H1 (cell line): Measurements from ENCODE around the gene TLE4. TPM values are rescaled to one million over a fixed set of nuclear protein-coding genes. Genes with fewer than 3 reads are reported as not detected.
A peak's percentile ranks its signal among the peaks of the same experiment; 100 is the strongest.

Source experiments
- CTCF ChIA-PET: fragments of 300-600 bp; sonication (Branson Sonifier 250); formaldehyde crosslinking; loops from one replicate; lab custom pipeline; 2021; ENCODE audit not compliant: partially characterized antibody; lab: Charles Lee
- POLR2A ChIA-PET: fragments of 300-600 bp; sonication (Branson Sonifier 250); formaldehyde crosslinking; loops from one replicate; lab custom pipeline; 2021; ENCODE audit warnings: inconsistent platforms; ENCODE audit not compliant: partially characterized antibody; lab: Charles Lee
- DNase-seq, 2 experiments: peaks; one replicate each; pipeline versions ENCODE4 v3.0.0 to v3.0.0-alpha.2; 2010 to 2022; ENCODE audit warnings: low spot score in 2 of 2, low read depth in 1 of 2, mixed read lengths in 1 of 2
- FAIRE-seq: peaks from 2 replicates; lab custom pipeline; 2011; peaks lifted over from hg19 to GRCh38; lab: Jason Lieb, UNC
- H2AFZ ChIP-seq: 2 replicates; pipeline ENCODE4 v1.8.1; 2012; ENCODE audit warnings: low read length, inconsistent platforms
- H2AK5ac ChIP-seq: 2 replicates; pipeline ENCODE4 v1.6.1; 2013; ENCODE audit warnings: low read depth, low read length
- H2BK120ac ChIP-seq: replicated peaks from 2 replicates; pipeline ENCODE3; 2013; ENCODE audit warnings: low read depth, low read length, inconsistent platforms
- H2BK12ac ChIP-seq: 2 replicates; pipeline ENCODE4 v1.6.1; 2013; ENCODE audit warnings: low read depth, low read length
- H2BK15ac ChIP-seq: 2 replicates; pipeline ENCODE4 v1.6.1; 2013; ENCODE audit warnings: low read length
- H2BK20ac ChIP-seq: 2 replicates; pipeline ENCODE4 v1.6.1; 2013; ENCODE audit warnings: low read length
- H2BK5ac ChIP-seq: 2 replicates; pipeline ENCODE4 v1.6.1; 2013; ENCODE audit warnings: low read depth, low read length
- H3K14ac ChIP-seq: 2 replicates; pipeline ENCODE4 v1.6.1; 2013; ENCODE audit warnings: inconsistent platforms; ENCODE audit not compliant: insufficient read length
- H3K18ac ChIP-seq: 2 replicates; pipeline ENCODE4 v1.6.1; 2013; ENCODE audit warnings: low read length; ENCODE audit errors: extremely low read depth
- H3K23ac ChIP-seq: 2 replicates; pipeline ENCODE4 v1.6.1; 2013; ENCODE audit warnings: inconsistent platforms; ENCODE audit not compliant: insufficient read length
- H3K23me2 ChIP-seq: 2 replicates; pipeline ENCODE4 v1.6.1; 2013; ENCODE audit warnings: low read depth, low read length
- H3K27ac ChIP-seq: 2 replicates; pipeline ENCODE4 v1.6.1; 2011; ENCODE audit warnings: low read depth, low read length, inconsistent platforms
- H3K27me3 ChIP-seq, 4 experiments: replicated peaks in 1 of 4; 1 replicate in 1 of 4; 2 replicates in 3 of 4; pipeline versions ENCODE4 v1.6.1 to v1.8.1; 2011 to 2013; ENCODE audit warnings: low read length in 3 of 4, mild to moderate bottlenecking in 3 of 4, inconsistent platforms in 2 of 4, mixed read lengths in 2 of 4, moderate library complexity in 1 of 4; ENCODE audit not compliant: control insufficient read depth in 3 of 4, insufficient read depth in 3 of 4; ENCODE audit errors: extremely low read depth in 1 of 4
- H3K36me3 ChIP-seq, 4 experiments: 2 replicates each; pipeline versions ENCODE4 v1.6.1 to v1.8.1; 2011 to 2013; ENCODE audit warnings: mild to moderate bottlenecking in 4 of 4, low read length in 3 of 4, moderate library complexity in 2 of 4, control low read depth in 1 of 4, inconsistent platforms in 1 of 4; ENCODE audit not compliant: insufficient read depth in 4 of 4, control insufficient read depth in 2 of 4
- H3K4ac ChIP-seq: replicated peaks from 2 replicates; pipeline ENCODE3; 2013; ENCODE audit warnings: low read length, low read depth, mixed read lengths, inconsistent platforms; ENCODE audit not compliant: insufficient read length
- H3K4me1 ChIP-seq, 4 experiments: replicated peaks in 1 of 4; 1 replicate in 1 of 4; 2 replicates in 3 of 4; pipeline versions ENCODE4 v1.6.1 to v1.8.1; 2011 to 2013; ENCODE audit warnings: low read length in 3 of 4, inconsistent platforms in 2 of 4, mixed read lengths in 1 of 4; ENCODE audit not compliant: insufficient read depth in 4 of 4, control insufficient read depth in 3 of 4
- H3K4me2 ChIP-seq, 2 experiments: 2 replicates each; pipeline versions ENCODE4 v1.6.1 to v1.8.1; 2011 to 2013; ENCODE audit warnings: low read depth in 2 of 2, low read length in 2 of 2, control low read depth in 1 of 2, inconsistent platforms in 1 of 2, mild to moderate bottlenecking in 1 of 2; ENCODE audit not compliant: insufficient read depth in 1 of 2
- H3K4me3 ChIP-seq, 4 experiments: fragments of 200-600, 300-600 bp in 1 of 4; sonication (generic), shearing (Covaris generic), sonication (Bioruptor Twin) in 1 of 4; 2 replicates each; pipeline versions ENCODE4 v1.5.1 to v1.8.1; 2011 to 2016; ENCODE audit warnings: low read length in 4 of 4, low read depth in 3 of 4, control low read depth in 2 of 4, inconsistent platforms in 2 of 4, mild to moderate bottlenecking in 2 of 4, mixed read lengths in 1 of 4, moderate library complexity in 1 of 4; ENCODE audit not compliant: insufficient read depth in 2 of 4; ENCODE audit errors: extremely low read depth in 1 of 4
- H3K56ac ChIP-seq: replicated peaks from 2 replicates; pipeline ENCODE3; 2013; ENCODE audit warnings: low read depth, mild to moderate bottlenecking, mixed read lengths, low read length, inconsistent platforms; ENCODE audit not compliant: insufficient read length
- H3K79me1 ChIP-seq: 2 replicates; pipeline ENCODE4 v1.6.1; 2013; ENCODE audit warnings: low read depth, low read length, control low read depth
- H3K79me2 ChIP-seq, 2 experiments: 2 replicates each; pipeline versions ENCODE4 v1.6.1 to v1.8.1; 2012 to 2013; ENCODE audit warnings: low read length in 2 of 2, mild to moderate bottlenecking in 2 of 2, inconsistent platforms in 1 of 2; ENCODE audit not compliant: insufficient read depth in 2 of 2, control insufficient read depth in 1 of 2
- H3K9ac ChIP-seq, 4 experiments: replicated peaks in 1 of 4; 1 replicate in 1 of 4; 2 replicates in 3 of 4; pipeline versions ENCODE4 v1.6.1 to v1.8.1; 2011 to 2013; ENCODE audit warnings: low read depth in 3 of 4, low read length in 3 of 4, control low read depth in 2 of 4, mild to moderate bottlenecking in 2 of 4, moderate library complexity in 2 of 4, inconsistent platforms in 1 of 4; ENCODE audit errors: extremely low read depth in 1 of 4
- H3K9me3 ChIP-seq, 2 experiments: 2 replicates each; pipeline versions ENCODE4 v1.6.1 to v1.8.1; 2012 to 2013; ENCODE audit warnings: mild to moderate bottlenecking in 2 of 2, moderate library complexity in 2 of 2, control low read depth in 1 of 2, inconsistent platforms in 1 of 2, low read depth in 1 of 2, low read length in 1 of 2, mixed read lengths in 1 of 2; ENCODE audit not compliant: insufficient read depth in 2 of 2
- H4K20me1 ChIP-seq, 2 experiments: replicated peaks in 1 of 2; 2 replicates each; pipeline versions ENCODE3 to v1.8.1; 2011 to 2013; ENCODE audit warnings: inconsistent platforms in 2 of 2, low read length in 2 of 2, mild to moderate bottlenecking in 1 of 2; ENCODE audit not compliant: insufficient read depth in 2 of 2, control insufficient read depth in 1 of 2
- H4K5ac ChIP-seq: 2 replicates; pipeline ENCODE4 v1.6.1; 2013; ENCODE audit warnings: low read length, low read depth, mixed read lengths, inconsistent platforms; ENCODE audit not compliant: insufficient read length
- H4K8ac ChIP-seq: 2 replicates; pipeline ENCODE4 v1.8.0; 2013; ENCODE audit warnings: mild to moderate bottlenecking, moderate library complexity, low read length, inconsistent platforms; ENCODE audit not compliant: insufficient read depth; ENCODE audit errors: extremely low read depth
- H4K91ac ChIP-seq: replicated peaks from 2 replicates; pipeline ENCODE3; 2013; ENCODE audit warnings: low read length, mixed read lengths, inconsistent platforms; ENCODE audit not compliant: insufficient read length
- BACH1 ChIP-seq: IDR thresholded peaks from 2 replicates; pipeline ENCODE4 v1.6.1; 2012; ENCODE audit warnings: low read length, improper control_type of control experiment
- CHD2 ChIP-seq: IDR thresholded peaks from 2 replicates; pipeline ENCODE4 v1.6.1; 2012; ENCODE audit warnings: low read length, improper control_type of control experiment
- RAD21 ChIP-seq, 2 experiments: IDR thresholded peaks in 1 of 2; conservative IDR thresholded peaks in 1 of 2; 2 replicates each; pipeline ENCODE4 v1.6.1; 2011; ENCODE audit warnings: low read depth in 2 of 2, low read length in 2 of 2, improper control_type of control experiment in 1 of 2, inconsistent platforms in 1 of 2, mild to moderate bottlenecking in 1 of 2, moderate library complexity in 1 of 2
- RFX5 ChIP-seq: IDR thresholded peaks from 2 replicates; pipeline ENCODE4 v1.6.1; 2011; ENCODE audit warnings: low read depth, low read length, improper control_type of control experiment, borderline replicate concordance
- ZNF274 ChIP-seq: IDR thresholded peaks from 2 replicates; pipeline ENCODE4 v1.7.0; 2012; ENCODE audit warnings: low read length, borderline replicate concordance; ENCODE audit errors: extremely low read depth
- WGBS, 2 experiments: shearing (Covaris generic) in 1 of 2; methylation state at CpG; one replicate each; pipeline versions ENCODE4 v1.1.6 to v1.1.7; 2013 to 2015; ENCODE audit warnings: low lambda C conversion rate in 2 of 2, mixed read lengths in 2 of 2, inconsistent platforms in 1 of 2, low coverage in 1 of 2, missing lambda C conversion rate in 1 of 2; ENCODE audit not compliant: insufficient replicate concordance in 2 of 2, insufficient coverage in 1 of 2, insufficient read length in 1 of 2; ENCODE audit errors: extremely low coverage in 1 of 2, missing lambda C conversion rate in 1 of 2; 5-methylcytosine and 5-hydroxymethylcytosine counted together
- polyA plus RNA-seq, 7 experiments: library from polyadenylated mRNA; depleted of rRNA in 3 of 7; stranded (reverse) in 5 of 7; unstranded in 2 of 7; fragments of >200 nt in 5 of 7; fragments of 200-250 nt in 2 of 7; gene quantifications; 1 replicate in 5 of 7; 2 replicates in 1 of 7; 4 replicates in 1 of 7; pipeline versions ENCODE4 v1.2.1 to v1.2.3, GENCODE V29; 2011 to 2013; ENCODE audit warnings: missing spikeins in 2 of 7, mixed read lengths in 2 of 7
- total RNA-seq: library from RNA; stranded (reverse); fragmentation: NEBNext Ultra II Directional; extraction: Animal tissue kit (Norgen Biotek cat#: 25700); gene quantifications from 2 replicates; pipeline ENCODE4 v1.2.1, GENCODE V29; 2021

Gene TLE4
- total and polyA plus RNA-seq, 2 of the 8 experiments (the other 6 are each of a cell fraction or from before 2014, with no cell fraction given), result 32.4 to 36.9 TPM

DNA sequence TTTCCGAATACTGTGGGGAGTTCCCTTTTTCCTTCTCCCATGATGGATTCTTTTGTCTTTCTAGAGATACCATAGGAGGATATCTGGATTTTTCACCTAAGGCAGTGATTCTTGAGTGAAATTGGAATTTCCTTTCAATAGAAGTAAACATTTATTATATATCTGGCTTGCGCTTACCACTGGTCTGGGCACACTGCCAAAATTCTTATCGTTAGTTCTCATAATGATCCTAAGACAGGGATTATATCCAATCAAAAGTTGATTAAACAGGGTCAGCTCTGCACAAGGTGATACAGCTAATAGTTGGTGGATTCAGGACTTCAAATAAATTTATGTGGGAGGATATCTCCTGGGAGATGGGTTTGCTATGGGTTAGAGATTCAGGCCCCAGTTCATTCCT is 9.6 kb downstream of the TLE4 start:
- H2BK20ac ChIP-seq, result no peak overlapping the region
- H3K4me1 ChIP-seq, result peaks cover 5 to 11% (median 9%) of the 10 kb centered on the region in 4 experiments
- no peaks in the 10 kb centered on the region for H3K9me3 ChIP-seq
- H4K20me1 ChIP-seq, result peaks cover 6 to 8% of the 10 kb centered on the region in 2 experiments
- no peak overlapping the region for H3K18ac ChIP-seq
- no peak overlapping the region for H3K23ac ChIP-seq
- peak overlapping the region; percentile 1 to 24; a peak in 1 of 4 replicates for H3K4me2 ChIP-seq
- no peak overlapping the region for H2BK120ac ChIP-seq
- no peak for FAIRE-seq
- H3K27me3 ChIP-seq, result no peaks in the 10 kb centered on the region
- no peak for DNase-seq
- peak overlapping the region; percentile 11 for H4K91ac ChIP-seq
- H2AFZ ChIP-seq, result no peak overlapping the region
- no peak overlapping the region for H2AK5ac ChIP-seq
- no peak overlapping the region for H4K5ac ChIP-seq
- no peak overlapping the region for H3K4ac ChIP-seq
- TF ChIP-seq ZNF274 (no peak), RFX5 (no peak), BACH1 (no peak), CHD2 (no peak), RAD21 (IDR thresholded peaks at IDR 0.05 in 1 of 2, conservative IDR thresholded peaks at IDR 0.05 in 1 of 2; ENCODE audit: low read depth in 2 of 2, low read length in 2 of 2) (no peak)
- CTCF ChIA-PET, result interaction anchor here (2.2 kb wide), 1 partner anchor 150 kb away, joined by 5 read pairs; no protein-coding TSS in a partner anchor
- no peak overlapping the region for H4K8ac ChIP-seq
- H3K56ac ChIP-seq, result no peak overlapping the region
- peaks cover 5% of the 10 kb centered on the region; the same call in 1 of the 2 replicates for H3K79me1 ChIP-seq
- peaks cover 0 to 22% (median 0%) of the 10 kb centered on the region in 4 experiments; a peak in 3 of 8 replicates for H3K36me3 ChIP-seq
- peaks cover 5 to 79% of the 10 kb centered on the region in 2 experiments; a peak in 3 of 4 replicates for H3K79me2 ChIP-seq
- no peak overlapping the region for H3K14ac ChIP-seq
- H2BK5ac ChIP-seq, result no peak overlapping the region
- H3K4me3 ChIP-seq, result no peak overlapping the region
- POLR2A ChIA-PET, result interaction anchor here (1.2 to 6.1 kb wide), 2 partner anchors 10 to 113 kb away, joined by 3 to 36 read pairs; partner anchors contain the start of gene TLE4
- no peak overlapping the region for H2BK15ac ChIP-seq
- no peaks in the 10 kb centered on the region for H3K23me2 ChIP-seq
- 0 out of 2 replicates have a peak overlapping the region, but pooled peaks have one; percentile 51 for H2BK12ac ChIP-seq
- 90% methylated on average over 3 of the region's 3 CpGs; no CpG with 5 or more reads in 1 of the 2 experiments for WGBS, 2 experiments
- no peak overlapping the region for H3K9ac ChIP-seq
- H3K27ac ChIP-seq, result no peak overlapping the region
